Testis (tissue), 3 donors: ENCODE measurements around the gene CCDC146. TPM values are rescaled to one million over a fixed set of nuclear protein-coding genes. Genes with fewer than 3 reads are reported as not detected.

ENCODE experiments used
- DNase-seq: peaks from one replicate; pipeline ENCODE4 v3.0.0-alpha.2; 2019
- H3K27ac ChIP-seq, 2 donors: fragments of 200-600 bp; sonication (generic); one replicate each; pipeline ENCODE4 v1.5.1; 2019
- H3K27me3 ChIP-seq: fragments of 200-600 bp; sonication (generic); one replicate; pipeline ENCODE4 v1.5.1; 2019
- H3K36me3 ChIP-seq: fragments of 200-600 bp; sonication (generic); one replicate; pipeline ENCODE4 v1.5.1; 2017; ENCODE audit warnings: low read depth; ENCODE audit errors: missing control alignments
- H3K4me1 ChIP-seq: fragments of 200-600 bp; sonication (generic); one replicate; pipeline ENCODE4 v1.5.1; 2019
- H3K4me3 ChIP-seq, 2 donors: fragments of 200-600 bp; sonication (generic); one replicate each; pipeline ENCODE4 v1.5.1; 2017 to 2019
- H3K9me3 ChIP-seq: fragments of 200-600 bp; sonication (generic); one replicate; pipeline ENCODE4 v1.5.1; 2017
- POLR2A ChIP-seq: fragments of 450-650 bp; IDR thresholded peaks from one replicate; pipeline ENCODE4 v1.6.1; 2017; ENCODE audit warnings: antibody characterized with exemption, mild to moderate bottlenecking, moderate library complexity
- WGBS, 2 donors: methylation state at CpG; one replicate each; pipeline ENCODE4 v1.1.5; 2018; 5-methylcytosine and 5-hydroxymethylcytosine counted together
- intact Hi-C: fragments of 100-400 bp; cut with DNase I; formaldehyde crosslinking; loops from one replicate; pipeline ENCODE4 v1.15.1; 2023; ENCODE audit warnings: low total_unique reads
- polyA plus RNA-seq: library from polyadenylated mRNA; stranded (reverse); fragments of 350-450 nt; fragmentation: Illumina TruSeq; extraction: RNeasy Lipid Tissue Mini Kit (QIAGEN cat#74804); gene quantifications from one replicate; pipeline ENCODE4 v1.2.3, GENCODE V29; 2014; ENCODE audit warnings: low read depth, low replicate concordance; ENCODE audit not compliant: insufficient read depth
- total RNA-seq, 2 donors: library from RNA; depleted of rRNA; stranded (reverse); fragments of >200 nt; gene quantifications; one replicate each; pipeline ENCODE4 v1.2.3, GENCODE V29; 2016
- TF ChIP-seq, protein P1 (sequence below), 3 experiments: fragments of 450-650 bp in 2 of 3; fragments of 200-600 bp in 1 of 3; sonication (generic) in 1 of 3; IDR thresholded peaks; one replicate each; pipeline ENCODE4 v1.5.1; 2016 to 2019; ENCODE audit warnings: antibody characterized with exemption in 3 of 3, mild to moderate bottlenecking in 2 of 3, moderate library complexity in 1 of 3

CCDC146 gene
- total and polyA plus RNA-seq, 3 donors from 2014 or later = 20.9 to 35.7 (median 34.3) TPM

DNA sequence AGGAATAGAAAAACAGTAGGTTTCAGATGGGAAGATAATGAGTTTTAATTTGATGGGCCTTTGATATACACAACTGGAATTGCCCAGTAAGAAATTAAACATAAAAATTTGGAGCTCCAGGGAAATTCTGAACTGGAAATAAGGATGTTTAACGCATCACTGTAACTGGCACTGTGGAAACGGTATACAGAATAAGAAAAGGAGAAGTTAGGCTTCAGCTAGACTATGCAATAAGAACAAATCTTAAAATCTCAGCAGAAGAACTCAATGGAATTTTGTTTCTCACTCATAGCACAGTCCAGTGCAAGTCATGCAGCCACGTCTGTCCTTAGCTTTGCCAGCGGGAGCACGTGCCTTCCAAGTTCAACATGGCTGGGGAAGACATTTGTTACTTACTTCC, 130.1 kb downstream of the CCDC146 start:
- no peak overlapping the region for H3K4me3 ChIP-seq
- no peak for DNase-seq
- H3K27ac ChIP-seq = no peak overlapping the region
- 92 to 97% methylated on average over 5 of the region's 5 CpGs for WGBS, 2 donors
- no peaks in the 10 kb centered on the region for H3K36me3 ChIP-seq
- H3K27me3 ChIP-seq = no peaks in the 10 kb centered on the region
- H3K4me1 ChIP-seq = no peaks in the 10 kb centered on the region
- intact Hi-C loops = no loop called here
- TF ChIP-seq, protein P1, sequence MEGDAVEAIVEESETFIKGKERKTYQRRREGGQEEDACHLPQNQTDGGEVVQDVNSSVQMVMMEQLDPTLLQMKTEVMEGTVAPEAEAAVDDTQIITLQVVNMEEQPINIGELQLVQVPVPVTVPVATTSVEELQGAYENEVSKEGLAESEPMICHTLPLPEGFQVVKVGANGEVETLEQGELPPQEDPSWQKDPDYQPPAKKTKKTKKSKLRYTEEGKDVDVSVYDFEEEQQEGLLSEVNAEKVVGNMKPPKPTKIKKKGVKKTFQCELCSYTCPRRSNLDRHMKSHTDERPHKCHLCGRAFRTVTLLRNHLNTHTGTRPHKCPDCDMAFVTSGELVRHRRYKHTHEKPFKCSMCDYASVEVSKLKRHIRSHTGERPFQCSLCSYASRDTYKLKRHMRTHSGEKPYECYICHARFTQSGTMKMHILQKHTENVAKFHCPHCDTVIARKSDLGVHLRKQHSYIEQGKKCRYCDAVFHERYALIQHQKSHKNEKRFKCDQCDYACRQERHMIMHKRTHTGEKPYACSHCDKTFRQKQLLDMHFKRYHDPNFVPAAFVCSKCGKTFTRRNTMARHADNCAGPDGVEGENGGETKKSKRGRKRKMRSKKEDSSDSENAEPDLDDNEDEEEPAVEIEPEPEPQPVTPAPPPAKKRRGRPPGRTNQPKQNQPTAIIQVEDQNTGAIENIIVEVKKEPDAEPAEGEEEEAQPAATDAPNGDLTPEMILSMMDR (IDR thresholded peaks at IDR 0.05) = no peak
- no peak for TF ChIP-seq POLR2A
- H3K9me3 ChIP-seq = no peaks in the 10 kb centered on the region

DNA sequence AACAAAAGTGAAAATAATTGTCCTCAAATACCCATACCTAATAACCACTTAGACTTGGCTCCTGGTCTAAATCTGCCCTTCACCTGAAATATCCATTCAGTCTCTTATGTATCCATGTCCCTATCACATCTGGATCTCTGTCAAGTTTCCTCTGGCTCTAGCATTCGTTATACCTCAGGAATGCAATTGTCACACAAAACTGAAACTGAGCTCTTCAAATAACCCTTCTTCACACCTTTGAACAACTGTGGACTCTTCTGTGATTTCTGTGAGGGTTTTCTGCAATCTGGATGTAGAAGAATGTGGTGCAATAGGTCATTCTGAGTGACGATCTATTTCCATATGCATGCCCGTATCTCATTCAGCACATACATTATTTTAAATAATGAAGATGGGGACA, 130.7 kb downstream of the CCDC146 start:
- TF ChIP-seq POLR2A = no peak
- TF ChIP-seq, protein P1 (IDR thresholded peaks at IDR 0.05) = no peak
- no peaks in the 10 kb centered on the region for H3K36me3 ChIP-seq
- H3K27me3 ChIP-seq = no peaks in the 10 kb centered on the region
- no peaks in the 10 kb centered on the region for H3K4me1 ChIP-seq
- 74 to 83% methylated on average over 3 of the region's 3 CpGs for WGBS, 2 donors
- H3K9me3 ChIP-seq = no peaks in the 10 kb centered on the region
- intact Hi-C loops = no loop called here
- no peak for DNase-seq
- no peak overlapping the region for H3K4me3 ChIP-seq
- H3K27ac ChIP-seq = no peak overlapping the region

GRCh38 chr7:77254429-77254828, 132.0 kb downstream of the CCDC146 start:
- H3K36me3 ChIP-seq = no peaks in the 10 kb centered on the region
- H3K9me3 ChIP-seq = no peaks in the 10 kb centered on the region
- H3K27ac ChIP-seq = no peak overlapping the region
- no peak for TF ChIP-seq POLR2A
- TF ChIP-seq, protein P1 (IDR thresholded peaks at IDR 0.05) = no peak
- intact Hi-C loops = no loop called here
- no peaks in the 10 kb centered on the region for H3K4me1 ChIP-seq
- no peak for DNase-seq
- no peaks in the 10 kb centered on the region for H3K27me3 ChIP-seq
- no peak overlapping the region for H3K4me3 ChIP-seq

GRCh38 chr7:77254915-77255314, 132.5 kb downstream of the CCDC146 start:
- H3K4me1 ChIP-seq = no peaks in the 10 kb centered on the region
- no peak overlapping the region for H3K4me3 ChIP-seq
- H3K27ac ChIP-seq = no peak overlapping the region
- H3K27me3 ChIP-seq = no peaks in the 10 kb centered on the region
- intact Hi-C loops = no loop called here
- DNase-seq = no peak
- no peaks in the 10 kb centered on the region for H3K36me3 ChIP-seq
- no peaks in the 10 kb centered on the region for H3K9me3 ChIP-seq
- 51 to 73% methylated on average over 2 of the region's 2 CpGs for WGBS, 2 donors
- TF ChIP-seq POLR2A = no peak
- TF ChIP-seq, protein P1 (IDR thresholded peaks at IDR 0.05) = no peak

- TF ChIP-seq, protein P1 (IDR thresholded peaks at IDR 0.05) = no peak
- TF ChIP-seq POLR2A = no peak
- H3K36me3 ChIP-seq = no peaks in the 10 kb centered on the region
- no peak for DNase-seq
- H3K9me3 ChIP-seq = no peaks in the 10 kb centered on the region
- H3K27ac ChIP-seq = no peak overlapping the region
- intact Hi-C loops = no loop called here
- WGBS, 2 donors = 75 to 91% methylated on average over 1 of the region's 1 CpG
- H3K4me3 ChIP-seq = no peak overlapping the region
- no peaks in the 10 kb centered on the region for H3K4me1 ChIP-seq
- no peaks in the 10 kb centered on the region for H3K27me3 ChIP-seq
These were observed 135.6 kb downstream of the CCDC146 start for GRCh38 chr7:77258014-77258413.
